IPS DF 4.7 (cell line): Measurements from ENCODE around the gene MYRIP.

Experiments
- DNase-seq: peaks from one replicate; pipeline ENCODE4 v3.0.0-alpha.2; 2013; ENCODE audit warnings: low spot score; ENCODE audit errors: extremely low read depth

MYRIP gene

DNA sequence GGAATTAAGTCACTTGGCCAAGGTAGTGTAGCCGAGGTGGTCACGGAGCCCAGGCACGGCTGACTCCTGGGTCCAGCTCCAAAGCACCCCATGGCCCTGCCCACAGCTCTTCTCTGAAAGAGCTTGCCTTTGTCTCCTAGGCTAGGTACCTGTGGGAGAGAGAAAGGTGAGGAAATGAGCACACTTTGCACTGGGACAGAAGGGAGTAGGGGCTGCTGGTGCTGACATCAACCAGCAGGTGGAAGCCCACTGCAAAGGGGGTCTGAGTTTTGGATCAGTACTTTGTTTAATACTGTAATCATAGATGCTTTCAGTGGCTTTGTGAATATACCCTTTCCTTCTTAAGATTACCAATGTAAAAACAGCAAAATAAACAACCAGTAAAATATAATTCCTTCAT lies 371.8 kb downstream of the MYRIP start:
- no peak for DNase-seq

DNA sequence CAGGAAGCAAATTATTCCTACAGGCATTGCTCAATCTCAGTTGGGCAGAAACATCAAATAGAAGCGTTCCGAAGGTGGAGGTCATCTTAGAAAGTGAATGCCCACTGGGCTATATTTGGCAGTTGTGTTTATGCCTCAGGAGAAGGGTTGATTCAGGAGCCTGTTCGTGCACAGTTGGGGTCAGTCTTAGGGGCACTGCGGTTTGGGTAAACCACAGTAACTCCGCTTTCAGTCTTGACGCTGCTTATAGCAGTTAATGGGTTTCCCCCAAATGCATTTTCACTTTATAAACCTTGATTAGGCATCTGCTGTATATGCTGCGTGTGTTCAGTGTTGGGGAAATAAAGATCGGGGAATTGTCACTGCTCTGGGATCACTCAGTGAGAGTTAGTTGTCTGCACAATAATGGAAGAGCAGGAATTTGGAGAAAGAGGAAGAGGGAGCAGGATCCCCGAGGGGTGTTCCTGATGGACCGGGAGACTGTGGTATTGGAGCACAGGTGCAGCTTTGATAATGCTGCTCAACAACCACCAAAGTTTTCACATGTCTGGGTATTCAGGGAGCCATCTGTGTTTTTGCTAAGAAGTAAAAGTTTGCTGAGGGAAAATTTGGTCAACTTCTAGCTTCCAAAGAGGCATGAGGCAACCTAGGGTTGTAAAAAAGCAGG lies 375.8 kb downstream of the MYRIP start:
- no peak for DNase-seq

DNA sequence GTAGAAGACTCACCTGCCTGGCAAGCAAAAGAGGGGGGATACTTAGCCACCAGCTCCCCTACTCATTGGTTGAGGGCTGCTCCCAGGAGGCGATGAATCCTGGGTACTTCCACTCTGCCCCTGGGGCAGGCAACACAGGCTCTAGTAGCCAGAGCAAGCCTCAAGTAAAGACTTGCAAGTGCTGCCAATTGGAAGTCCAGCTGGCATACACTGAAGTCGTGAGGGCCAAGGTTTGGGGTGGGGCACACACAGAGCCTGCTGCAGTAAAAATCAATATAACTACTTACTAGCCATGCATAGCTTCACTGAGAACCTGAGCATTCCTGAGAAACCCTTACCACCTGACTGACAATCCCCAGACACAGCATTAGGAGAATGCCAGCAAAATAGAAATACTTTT lies 377.1 kb downstream of the MYRIP start:
- no peak for DNase-seq

DNA sequence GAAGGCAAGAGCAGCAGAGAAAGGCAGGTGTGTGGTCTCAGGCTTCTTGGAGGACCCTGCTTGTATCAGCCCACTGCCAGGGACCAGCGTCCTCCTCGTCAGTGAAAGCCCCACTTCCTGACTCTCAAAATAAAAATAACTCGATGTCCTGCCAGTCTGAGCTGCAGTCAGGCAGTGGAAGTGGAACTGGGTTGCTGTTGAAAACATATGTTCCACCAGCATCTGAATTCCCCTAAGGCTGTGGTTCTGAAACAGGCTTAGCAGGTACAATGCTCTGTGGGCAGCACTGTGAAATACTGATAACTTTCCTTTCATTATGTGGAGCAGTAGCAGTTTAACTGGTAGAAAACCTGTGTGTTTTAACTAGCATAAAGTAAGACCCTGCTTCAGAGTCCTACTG lies 378.5 kb downstream of the MYRIP start:
- DNase-seq: no peak

DNA sequence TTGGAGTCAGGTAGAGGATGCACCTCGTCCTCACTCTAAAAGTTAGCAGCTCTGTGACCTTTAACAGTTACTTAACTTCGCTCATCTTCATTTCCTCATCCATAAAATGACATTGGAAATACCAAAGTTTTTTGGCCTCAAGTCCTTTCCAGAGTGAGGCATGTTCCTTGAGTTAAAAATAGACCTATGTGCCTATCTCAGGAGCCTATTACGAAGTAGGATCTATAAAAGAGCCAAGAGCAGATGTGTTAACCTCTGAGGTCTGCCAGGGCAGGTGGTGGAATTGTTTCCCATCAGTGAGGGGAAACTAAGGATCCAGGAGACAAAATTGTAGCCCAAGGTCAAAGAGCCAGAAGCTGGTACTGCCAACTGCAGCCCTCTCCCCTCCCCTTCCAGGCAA lies 379.7 kb downstream of the MYRIP start:
- DNase-seq: no peak

DNA sequence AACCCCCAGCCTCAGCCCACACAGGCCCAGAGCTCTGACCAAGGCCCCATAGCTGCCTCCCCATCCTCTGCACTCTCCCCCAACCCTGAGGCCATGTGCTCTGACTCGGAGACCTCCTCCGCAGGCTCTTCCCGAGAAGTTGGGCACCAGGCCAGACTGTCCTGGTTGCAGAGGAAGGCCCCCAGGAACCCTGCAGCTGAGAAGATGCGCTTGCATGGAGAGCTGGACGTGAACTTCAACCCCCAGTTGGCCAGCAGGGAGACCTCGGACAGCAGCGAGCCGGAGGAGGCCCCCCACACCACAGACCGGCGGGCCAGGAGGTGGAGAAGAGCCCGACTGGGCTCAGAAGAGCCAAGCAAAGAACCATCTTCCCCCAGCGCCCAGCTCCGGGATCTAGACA lies 380.6 kb downstream of the MYRIP start:
- DNase-seq: no peak

DNA sequence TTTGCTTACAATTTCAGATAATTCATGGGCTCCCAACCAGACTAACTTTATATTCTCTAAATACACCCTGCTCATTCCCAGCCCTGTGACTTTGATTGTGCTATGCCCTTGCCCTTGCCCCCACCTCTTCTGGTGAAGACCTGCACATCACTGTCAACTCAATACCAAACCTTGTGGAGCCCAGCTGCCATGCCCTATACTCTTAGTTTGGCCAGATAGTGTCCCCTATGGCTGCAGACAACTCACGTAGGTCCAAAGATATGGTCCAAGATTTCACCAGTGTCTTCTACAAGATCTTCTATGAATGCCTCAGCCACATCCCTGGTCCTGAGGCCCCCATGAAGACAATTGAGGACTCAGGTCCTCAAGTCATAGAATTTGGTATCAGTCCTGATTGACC lies 381.8 kb downstream of the MYRIP start:
- DNase-seq: no peak

DNA sequence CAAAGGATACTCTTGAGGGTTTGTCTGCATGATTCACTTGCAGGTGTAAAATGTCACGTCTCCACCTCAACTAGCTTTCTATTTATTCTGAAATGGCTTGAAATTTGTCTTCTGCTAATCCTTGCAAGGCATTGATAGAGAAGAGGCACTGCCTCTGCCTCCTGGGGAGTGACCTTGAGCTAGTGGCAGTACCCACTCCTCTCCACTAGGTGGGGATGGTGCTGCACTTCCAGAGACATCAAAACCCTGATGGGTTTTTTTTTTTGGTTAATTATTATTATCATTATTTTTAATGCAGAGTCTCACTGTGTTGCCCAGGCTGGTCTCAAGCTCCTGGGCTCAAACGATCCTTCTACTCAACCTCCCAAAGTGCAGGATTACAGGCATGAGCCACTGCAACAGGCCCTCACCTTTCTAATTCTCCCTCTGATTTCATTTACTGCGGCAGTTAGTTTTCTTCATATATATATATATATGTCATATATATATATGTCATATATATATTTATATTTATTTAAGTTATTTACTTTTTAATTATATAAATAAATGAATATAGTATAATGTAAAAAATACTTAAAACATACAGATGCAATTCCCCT lies 382.5 kb downstream of the MYRIP start:
- DNase-seq: no peak

DNA sequence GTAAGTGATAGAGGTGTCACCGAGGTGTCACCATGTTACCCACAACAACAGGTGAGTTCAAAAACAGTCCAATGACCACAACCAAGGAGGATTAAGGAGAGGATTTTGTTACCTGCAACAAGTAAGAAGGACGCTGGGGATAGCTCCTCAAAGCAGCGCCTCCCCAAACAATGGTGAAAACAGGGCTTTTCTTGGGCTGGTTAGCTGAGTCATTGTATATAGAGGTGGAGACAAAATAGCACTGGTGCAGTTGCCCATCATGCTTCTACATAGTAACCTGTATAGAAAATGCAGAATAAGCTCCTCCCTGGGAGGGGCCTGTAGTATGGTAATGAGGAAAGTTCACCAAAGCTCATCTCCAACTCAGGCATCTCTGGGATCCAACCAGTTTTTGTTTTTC lies 383.2 kb downstream of the MYRIP start:
- DNase-seq: no peak

DNA sequence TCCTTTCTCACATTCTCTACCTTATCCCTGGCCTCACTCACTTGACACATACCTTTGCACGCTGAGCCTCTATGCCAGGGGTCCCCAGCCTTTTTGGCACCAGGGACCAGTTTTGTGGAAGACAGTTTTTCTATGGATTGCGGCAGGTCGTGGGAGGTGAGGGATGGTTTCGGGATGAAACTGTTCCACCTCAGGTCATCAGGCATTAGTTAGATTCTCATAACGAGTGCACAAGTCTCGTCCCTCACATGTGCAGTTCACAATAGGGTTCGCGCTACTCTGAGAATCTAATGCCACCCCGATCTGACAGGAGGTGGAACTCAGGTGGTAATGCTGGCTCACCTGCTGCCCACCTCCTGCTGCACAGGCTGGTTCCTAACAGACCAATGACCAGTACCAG lies 387.6 kb downstream of the MYRIP start:
- DNase-seq: no peak

DNA sequence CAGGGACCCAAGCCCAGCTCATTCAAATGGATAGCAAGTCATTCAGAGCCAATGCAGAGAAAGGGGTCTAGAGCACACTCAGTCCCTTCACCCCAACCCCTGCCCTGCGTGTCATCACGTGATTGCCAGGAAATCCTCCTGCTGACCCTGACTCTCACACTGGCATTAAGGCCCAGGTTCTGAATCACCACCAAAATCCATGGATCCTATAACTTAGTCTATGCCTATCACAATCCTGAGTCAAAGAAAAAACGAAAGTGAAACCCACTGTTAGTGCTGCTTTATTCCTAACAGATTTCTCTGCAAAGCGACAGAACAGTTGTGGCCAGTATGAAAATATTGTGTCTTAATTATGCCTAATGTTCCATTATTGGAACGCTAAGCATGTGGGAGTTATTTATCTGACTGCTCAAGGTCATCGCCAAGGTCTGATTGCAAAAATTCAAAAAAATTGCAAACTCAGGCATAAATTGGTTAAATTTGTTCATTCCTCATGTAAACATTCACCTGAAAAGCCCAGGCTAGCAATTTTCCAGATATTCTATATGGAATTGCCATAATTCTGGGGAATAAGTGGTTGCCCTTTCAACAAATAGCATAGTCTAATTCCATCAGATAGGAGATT lies 391.4 kb downstream of the MYRIP start:
- DNase-seq: no peak

DNA sequence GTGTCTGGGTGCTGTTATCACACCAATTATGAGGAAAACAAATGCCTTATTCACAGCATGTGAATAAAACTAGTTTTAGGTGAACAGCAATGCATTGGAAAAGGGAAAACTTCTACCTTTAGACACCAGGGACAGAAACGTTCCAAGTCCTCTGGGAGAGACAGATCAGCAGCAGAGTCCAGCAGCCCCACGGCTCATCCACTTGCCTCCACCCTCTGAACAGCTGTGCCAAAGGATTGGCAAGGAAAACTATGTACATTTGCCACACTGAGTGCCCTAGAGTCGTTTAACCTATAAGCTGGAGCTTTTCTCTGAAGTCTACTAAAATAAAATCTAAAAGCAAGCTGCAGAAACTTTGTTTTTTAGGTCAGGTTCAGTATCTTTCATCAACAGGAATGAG lies 392.4 kb downstream of the MYRIP start:
- no peak for DNase-seq

DNA sequence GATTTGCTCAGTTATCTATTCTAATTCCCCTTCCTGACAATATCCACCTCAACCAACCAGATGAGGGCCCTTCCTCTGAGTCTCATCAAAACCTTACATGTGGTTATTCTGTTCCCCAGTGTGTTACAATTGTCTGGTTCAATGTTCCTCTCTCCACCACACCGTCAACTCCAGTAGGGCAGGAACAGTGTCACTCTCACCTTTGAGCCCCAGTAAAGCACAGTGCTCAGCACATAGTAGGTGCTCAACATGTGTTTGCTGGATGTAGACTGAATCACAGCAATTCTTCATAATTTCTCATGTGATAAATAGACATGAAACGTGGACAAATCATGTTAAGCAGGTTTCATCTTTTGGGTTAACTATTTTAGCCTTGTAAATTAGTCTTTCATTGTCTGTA lies 397.1 kb downstream of the MYRIP start:
- no peak for DNase-seq

DNA sequence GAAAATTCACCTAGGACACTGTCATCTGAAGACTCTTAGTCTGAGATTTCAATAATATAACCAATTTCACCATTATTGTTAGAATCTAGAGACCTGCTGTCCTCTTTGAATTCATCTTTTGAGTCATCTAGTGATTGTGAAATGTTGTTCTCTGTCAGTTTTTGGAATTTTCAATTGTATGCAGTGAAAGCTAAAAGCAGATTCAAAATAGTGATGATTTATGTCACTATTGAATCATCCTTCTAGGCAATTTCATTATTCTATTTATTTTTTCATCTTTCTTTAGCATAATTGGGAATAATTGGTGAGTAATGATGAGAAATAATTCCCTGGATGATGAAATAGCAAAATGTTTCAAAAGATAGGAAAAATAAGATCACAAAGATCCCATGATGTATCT lies 398.4 kb downstream of the MYRIP start:
- no peak for DNase-seq

DNA sequence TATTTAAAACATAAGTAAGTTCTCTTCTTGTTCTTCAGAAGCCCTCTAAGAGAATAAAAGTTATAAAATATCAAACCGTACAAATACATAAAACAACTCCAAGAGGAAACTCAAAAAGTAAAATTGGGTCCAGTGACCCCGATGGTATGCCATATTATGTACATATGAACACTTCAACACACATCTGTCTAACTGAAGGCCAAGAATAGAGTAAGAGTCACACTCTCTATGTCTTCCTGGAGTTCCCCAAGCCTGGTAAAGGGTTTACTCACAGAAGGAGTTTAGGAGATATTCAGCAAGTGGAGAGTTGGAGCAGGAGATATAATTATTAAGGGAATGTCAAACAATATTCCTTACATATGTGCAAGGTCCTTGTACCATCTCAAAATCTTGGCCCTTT lies 398.8 kb downstream of the MYRIP start:
- no peak for DNase-seq

DNA sequence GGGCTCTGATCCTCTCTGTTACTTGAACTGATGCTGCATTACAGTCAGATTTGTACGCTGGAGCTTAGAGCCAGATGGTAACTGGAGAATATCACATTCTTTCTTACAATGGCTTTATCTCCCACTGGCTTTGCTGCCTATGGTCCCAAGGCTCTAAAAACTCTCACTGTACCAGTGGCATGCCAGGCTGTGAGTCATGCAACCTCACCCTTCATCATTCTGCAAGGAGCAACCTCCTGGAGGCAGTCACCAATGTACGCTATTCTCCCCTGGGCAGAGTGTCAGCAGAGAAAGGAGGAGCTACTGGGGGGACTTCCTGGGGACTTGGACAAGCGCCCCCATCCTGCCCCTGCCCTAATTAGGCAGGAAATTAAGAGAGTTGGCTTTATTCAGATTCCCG lies 402.2 kb downstream of the MYRIP start:
- DNase-seq: no peak

DNA sequence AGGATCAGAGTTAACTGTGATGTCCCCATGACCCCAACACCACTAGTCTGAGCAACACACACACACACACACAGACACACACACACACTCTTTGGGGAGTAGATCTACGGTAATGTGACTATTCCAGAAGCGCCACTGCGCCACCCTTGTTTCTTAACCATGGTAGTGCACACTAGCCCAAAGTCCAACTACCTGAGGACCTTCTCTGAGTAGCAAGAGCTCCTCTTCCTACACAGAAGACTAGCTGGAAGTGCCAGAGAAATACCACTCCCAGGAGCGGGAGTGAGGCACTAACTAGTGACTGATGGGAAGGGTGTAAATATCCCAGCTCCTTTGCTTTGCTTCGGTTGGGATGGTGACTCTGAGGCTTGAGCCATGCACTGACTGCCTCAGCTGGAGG lies 404.1 kb downstream of the MYRIP start:
- DNase-seq: no peak

DNA sequence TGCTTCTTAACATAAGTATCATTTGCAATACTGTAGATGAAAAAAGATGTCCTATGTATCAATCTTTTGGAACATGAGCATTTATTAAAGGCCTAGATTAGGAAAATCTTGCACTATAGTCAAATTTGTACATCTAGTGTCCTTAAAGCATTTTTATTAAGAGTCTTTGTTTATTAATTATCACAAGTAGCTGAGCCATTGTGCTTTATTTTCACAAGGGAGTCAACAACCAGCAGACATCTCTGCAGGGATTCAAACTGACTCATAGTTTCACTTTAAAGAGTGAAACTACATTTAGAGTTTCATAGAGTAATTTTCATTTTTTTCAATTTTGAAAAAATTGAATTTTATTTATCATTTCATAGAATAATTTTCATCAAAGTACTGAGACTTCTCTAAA lies 405.6 kb downstream of the MYRIP start:
- no peak for DNase-seq

DNA sequence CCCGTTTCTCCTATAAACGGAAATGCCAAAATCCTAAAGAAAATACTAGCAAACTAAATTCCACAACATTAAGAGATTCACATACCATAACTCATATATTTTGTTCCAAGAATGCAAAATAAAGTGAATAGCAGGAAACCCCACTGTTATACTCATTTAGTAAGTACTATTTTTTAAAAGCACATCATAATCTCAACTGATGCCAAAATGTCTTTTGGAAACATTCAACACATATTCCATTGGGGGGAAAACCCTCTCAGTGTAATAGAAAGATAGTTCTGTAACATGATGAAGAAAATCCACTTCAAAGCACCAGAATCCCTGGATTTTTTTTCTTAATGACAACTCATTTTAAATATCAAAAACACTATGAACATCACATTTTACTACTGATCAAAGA lies 407.1 kb downstream of the MYRIP start:
- DNase-seq: no peak

DNA sequence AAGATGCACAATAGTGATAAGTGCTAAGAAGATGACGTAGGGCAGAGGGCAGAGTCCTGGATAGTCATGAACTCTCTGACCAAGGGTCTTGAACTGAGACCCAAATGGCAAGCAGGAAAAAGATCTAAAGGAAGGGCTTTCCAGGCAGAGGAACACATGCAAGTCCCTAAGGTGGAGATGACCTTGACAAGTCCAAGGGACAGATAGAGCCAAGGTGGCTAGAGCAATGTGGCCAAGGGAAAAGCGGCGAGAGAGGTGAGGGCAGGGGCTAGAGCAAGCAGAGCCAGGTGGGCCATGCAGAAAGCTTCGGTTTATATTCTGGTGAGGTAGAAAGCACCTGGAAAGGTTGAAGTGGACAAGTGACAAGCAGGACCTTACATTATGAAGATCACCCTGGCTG lies 414.4 kb downstream of the MYRIP start:
- DNase-seq: no peak

DNA sequence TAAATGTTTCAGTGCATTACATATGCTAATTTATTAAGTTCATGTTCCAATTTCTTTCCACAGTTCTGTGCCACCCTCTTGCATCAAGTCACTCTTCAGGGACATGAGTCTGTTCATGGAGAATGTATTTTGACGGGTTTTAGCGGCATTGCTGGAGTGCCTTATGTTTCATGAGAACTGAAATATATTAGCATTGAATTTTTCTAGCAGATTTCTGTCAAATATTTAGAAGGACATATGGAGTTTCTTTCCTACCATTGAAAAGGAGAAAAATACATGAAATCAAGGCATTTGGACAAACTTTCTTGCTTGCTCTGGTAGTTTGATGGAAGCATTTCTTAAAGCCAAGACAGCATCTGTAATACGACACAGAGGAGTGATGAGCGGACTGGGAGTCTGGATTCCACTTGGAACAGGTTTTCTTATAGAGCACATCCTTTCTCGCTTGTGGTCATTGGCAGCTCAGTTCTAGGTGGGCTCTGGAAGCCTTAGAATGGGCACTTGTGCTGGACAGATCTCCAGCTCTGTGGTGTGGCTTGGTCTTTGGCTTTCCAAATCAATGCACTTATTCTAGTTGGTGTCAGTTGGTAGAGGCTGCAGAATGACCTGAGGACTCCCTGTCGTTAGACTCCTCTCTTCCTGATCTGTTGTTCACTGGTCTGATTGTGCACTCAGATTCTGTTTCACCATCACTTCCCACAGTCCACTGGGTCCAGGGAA lies 415.5 kb downstream of the MYRIP start:
- no peak for DNase-seq

DNA sequence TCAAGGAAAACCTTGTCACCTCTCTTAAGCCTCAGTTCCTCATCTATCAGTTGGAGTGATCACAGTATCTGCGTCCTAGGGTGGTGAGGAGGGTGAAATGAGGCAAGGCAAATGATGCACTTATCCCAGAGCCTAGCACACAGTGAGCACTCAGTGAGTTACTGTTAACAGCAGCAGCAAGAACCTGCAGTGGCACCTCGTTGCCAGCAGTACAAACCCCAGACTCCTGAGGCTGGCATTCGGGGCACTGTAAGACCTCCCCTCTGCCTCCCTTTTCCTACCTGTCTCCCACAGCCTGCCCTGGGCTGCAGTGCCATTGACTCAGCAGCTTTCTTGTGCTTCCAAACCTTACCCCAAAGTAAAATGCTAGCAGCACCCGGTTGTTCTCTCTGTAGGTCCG lies 417.2 kb downstream of the MYRIP start:
- DNase-seq: no peak
